Measurements from ENCODE around the gene CBFA2T2. TPM values are rescaled to one million over a fixed set of nuclear protein-coding genes. Genes with fewer than 3 reads are reported as not detected.
A peak's percentile ranks its signal among the peaks of the same experiment; 100 is the strongest.

CBFA2T2 gene
- total and polyA plus RNA-seq, 2 donors (not counting 3 experiments of a cell fraction or from before 2014, with no cell fraction given) = 10.7 to 12.1 TPM

- Histone ChIP-seq H3K27me3 (ENCODE audit: control insufficient read depth in 2 of 2, insufficient read depth in 2 of 2, low read length in 2 of 2) (no peaks in the 10 kb centered on the region), H3K36me3 (ENCODE audit: control insufficient read depth in 2 of 2, extremely low read depth in 1 of 2, insufficient read depth in 2 of 2, low read length in 2 of 2) (no peaks in the 10 kb centered on the region), H3K79me2 (ENCODE audit: control insufficient read depth, insufficient read depth, low read length) (no peaks in the 10 kb centered on the region), H3K4me3 (replicated peaks in 1 of 3; ENCODE audit: insufficient read depth in 1 of 3, low read depth in 1 of 3, low read length in 3 of 3) (peak overlapping the region in 2 of 3 experiments; percentile 23 to 46), H4K20me1 (replicated peaks; ENCODE audit: control insufficient read depth, extremely low read depth, insufficient read depth, low read length) (no peaks in the 10 kb centered on the region), H3K4me2 (ENCODE audit: insufficient read depth, low read length) (peak overlapping the region; percentile 55), H3K9me3 (replicated peaks; ENCODE audit: control insufficient read depth, insufficient read depth, low read length) (no peaks in the 10 kb centered on the region), H3K27ac (ENCODE audit: insufficient read depth, low read depth, low read length) (no peak overlapping the region), H3K9me1 (replicated peaks; ENCODE audit: control insufficient read depth, extremely low read depth, insufficient read depth, low read length) (no peaks in the 10 kb centered on the region), H2AFZ (ENCODE audit: low read depth, low read length) (peak overlapping the region; percentile 30), H3K9ac (replicated peaks; ENCODE audit: extremely low read depth, insufficient read depth, low read length) (peak overlapping the region; percentile 62), H3K4me1 (ENCODE audit: control insufficient read depth, extremely low read depth, insufficient read depth, low read length) (peaks cover 5% of the 10 kb centered on the region)
- POLR2A ChIA-PET = no interaction called here
- intact Hi-C loops (cut with micrococcal nuclease) (no loop called here), dilution Hi-C loops (cut with MboI; ENCODE audit: extremely low pct_ligation_motif_present, low sequenced_read_pairs) (no loop called here)
- CTCF ChIA-PET = interaction anchor here (0.9 to 2.8 kb wide), 3 partner anchors 210 to 224 kb away, joined by 3 to 14 read pairs (median 14); partner anchors contain the start of gene ACTL10
- BruUV-seq (replicated peaks) = no TSS peak
- DNase-seq (ENCODE audit: low read depth, low spot score) = no peak
- FAIRE-seq = no peak
- no peak for TF ChIP-seq EZH2 (IDR thresholded peaks at IDR 0.05; ENCODE audit: borderline replicate concordance, low read depth, low read length, severe bottlenecking)
- TF ChIP-seq JUN (IDR thresholded peaks at IDR 0.05; ENCODE audit: borderline replicate concordance, insufficient read depth, insufficient read length, low read depth) = no peak
- TF ChIP-seq GATA2 (IDR thresholded peaks at IDR 0.05; ENCODE audit: insufficient read depth, insufficient read length, low read depth, low read length) = no peak
- TF ChIP-seq MAX (IDR thresholded peaks at IDR 0.05; ENCODE audit: insufficient read depth, insufficient read length) = no peak
- TF ChIP-seq MYC (IDR thresholded peaks at IDR 0.05; ENCODE audit: low read depth, low read length) = no peak
- no peak for TF ChIP-seq FOS (IDR thresholded peaks at IDR 0.05; ENCODE audit: borderline replicate concordance, insufficient read depth, low read length)
- no peak for TF ChIP-seq POLR2A (IDR thresholded peaks at IDR 0.05; ENCODE audit: low read depth, low read length)
- TF ChIP-seq POLR2AphosphoS5 (IDR thresholded peaks at IDR 0.05; ENCODE audit: insufficient read depth, low read depth, low read length) = no peak
- no peak for TF ChIP-seq CTCF (IDR thresholded peaks at IDR 0.05; ENCODE audit: extremely low read depth in 1 of 2, insufficient read depth in 1 of 2, low read depth in 1 of 2, low read length in 2 of 2)
These were observed 46.8 kb upstream of the CBFA2T2 start for GRCh38 chr20:33443006-33443511.
